ENCODE measurements around the gene SENP6.

SENP6 gene

DNA sequence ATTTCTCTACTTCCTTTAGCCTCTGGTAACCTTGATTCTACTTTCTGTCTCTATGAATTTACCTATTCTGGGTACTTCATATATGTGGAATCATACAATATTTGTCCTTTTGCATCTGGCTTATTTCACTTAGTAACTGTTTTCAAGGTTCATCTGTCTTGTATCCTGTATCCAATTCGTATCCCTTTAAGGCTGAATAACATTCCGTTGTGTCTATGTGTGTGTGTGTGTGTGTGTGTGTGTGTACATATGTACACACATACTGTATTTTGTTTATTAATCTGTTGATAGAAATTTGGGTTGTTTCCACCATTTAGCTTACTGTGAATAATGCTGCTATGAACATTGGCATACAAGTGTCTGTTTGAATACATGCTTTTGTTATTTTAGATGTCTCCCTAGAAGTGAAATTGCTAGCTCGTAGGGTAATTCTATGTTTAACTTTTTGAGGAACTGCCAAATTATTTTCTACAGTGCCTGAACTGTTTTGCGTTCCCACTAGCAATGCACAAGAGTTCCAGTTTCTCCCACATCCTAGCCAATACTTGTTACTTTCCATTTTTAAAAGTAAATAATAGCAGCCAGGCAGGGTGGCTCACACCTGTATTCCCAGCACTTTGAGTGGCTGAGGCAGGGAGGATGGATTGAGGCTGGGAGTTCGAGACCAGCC lies 17.7 kb downstream of the SENP6 start:
- H3K4me1 ChIP-seq (ENCODE audit: control insufficient read depth in 1 of 2, insufficient read depth in 1 of 2, low read depth in 1 of 2, low read length in 1 of 2): peaks cover 13 to 34% of the 10 kb centered on the region in 2 experiments
- no peaks in the 10 kb centered on the region for H3K27me3 ChIP-seq
- peak overlapping the region; percentile 57 for H3K27ac ChIP-seq
- no peak overlapping the region for H3K4me3 ChIP-seq (ENCODE audit: low read depth in 1 of 2, low read length in 1 of 2)
- H3K36me3 ChIP-seq: peaks cover 6% of the 10 kb centered on the region
- no peaks in the 10 kb centered on the region for H3K9me3 ChIP-seq
- TF ChIP-seq, protein P1, sequence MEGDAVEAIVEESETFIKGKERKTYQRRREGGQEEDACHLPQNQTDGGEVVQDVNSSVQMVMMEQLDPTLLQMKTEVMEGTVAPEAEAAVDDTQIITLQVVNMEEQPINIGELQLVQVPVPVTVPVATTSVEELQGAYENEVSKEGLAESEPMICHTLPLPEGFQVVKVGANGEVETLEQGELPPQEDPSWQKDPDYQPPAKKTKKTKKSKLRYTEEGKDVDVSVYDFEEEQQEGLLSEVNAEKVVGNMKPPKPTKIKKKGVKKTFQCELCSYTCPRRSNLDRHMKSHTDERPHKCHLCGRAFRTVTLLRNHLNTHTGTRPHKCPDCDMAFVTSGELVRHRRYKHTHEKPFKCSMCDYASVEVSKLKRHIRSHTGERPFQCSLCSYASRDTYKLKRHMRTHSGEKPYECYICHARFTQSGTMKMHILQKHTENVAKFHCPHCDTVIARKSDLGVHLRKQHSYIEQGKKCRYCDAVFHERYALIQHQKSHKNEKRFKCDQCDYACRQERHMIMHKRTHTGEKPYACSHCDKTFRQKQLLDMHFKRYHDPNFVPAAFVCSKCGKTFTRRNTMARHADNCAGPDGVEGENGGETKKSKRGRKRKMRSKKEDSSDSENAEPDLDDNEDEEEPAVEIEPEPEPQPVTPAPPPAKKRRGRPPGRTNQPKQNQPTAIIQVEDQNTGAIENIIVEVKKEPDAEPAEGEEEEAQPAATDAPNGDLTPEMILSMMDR (IDR thresholded peaks at IDR 0.05): no peak

DNA sequence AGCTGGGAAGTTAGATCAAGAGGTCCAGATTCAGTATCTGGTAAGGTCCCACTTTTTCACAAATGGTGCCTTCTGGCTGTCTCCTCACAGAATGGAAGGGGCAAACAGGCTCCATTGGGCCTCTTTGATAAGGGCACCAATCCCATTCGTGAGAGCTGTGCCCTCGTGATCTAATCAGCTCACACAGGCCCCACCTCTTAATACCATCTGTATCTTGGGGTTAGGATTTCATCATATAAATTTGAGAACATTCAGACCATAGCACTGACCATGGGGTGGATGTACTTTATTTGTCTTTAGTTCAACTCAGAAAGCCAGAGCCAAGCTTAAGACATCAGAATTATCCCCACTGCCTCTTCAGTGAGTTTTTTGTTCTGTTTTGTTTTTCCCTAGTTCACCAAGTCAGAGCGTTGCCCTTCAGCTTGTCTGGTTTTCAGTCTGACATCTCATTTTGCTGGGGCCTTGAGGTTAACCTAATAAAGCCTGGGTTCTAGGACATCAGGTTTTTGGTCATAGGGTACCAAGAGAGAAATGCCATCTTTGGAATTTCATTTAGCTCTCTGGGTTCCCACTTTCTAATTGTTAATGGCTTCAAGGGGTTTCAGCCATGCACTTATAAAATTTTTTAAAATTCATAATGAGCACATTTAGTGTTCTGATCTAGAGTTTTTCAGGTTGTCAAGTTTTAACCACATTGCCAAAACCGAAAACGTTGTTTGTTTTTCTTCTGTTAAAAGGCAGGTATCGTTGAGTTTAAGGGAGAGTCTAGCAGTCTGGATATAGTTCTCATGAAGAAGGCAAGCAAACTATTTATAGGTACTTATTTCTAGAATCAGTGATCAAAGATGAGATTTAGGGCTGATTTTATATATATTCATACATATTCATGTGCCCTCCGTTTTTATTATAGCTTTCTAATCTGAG lies 19.0 kb downstream of the SENP6 start:
- H3K27me3 ChIP-seq: no peaks in the 10 kb centered on the region
- H3K9me3 ChIP-seq: no peaks in the 10 kb centered on the region
- H3K4me1 ChIP-seq (ENCODE audit: control insufficient read depth in 1 of 2, insufficient read depth in 1 of 2, low read depth in 1 of 2, low read length in 1 of 2): peaks cover 9 to 23% of the 10 kb centered on the region in 2 experiments
- H3K4me3 ChIP-seq (ENCODE audit: low read depth in 1 of 2, low read length in 1 of 2): no peak overlapping the region
- peaks cover 14% of the 10 kb centered on the region for H3K36me3 ChIP-seq
- peak overlapping the region; percentile 51 for H3K27ac ChIP-seq
- TF ChIP-seq, protein P1 (IDR thresholded peaks at IDR 0.05): no peak

DNA sequence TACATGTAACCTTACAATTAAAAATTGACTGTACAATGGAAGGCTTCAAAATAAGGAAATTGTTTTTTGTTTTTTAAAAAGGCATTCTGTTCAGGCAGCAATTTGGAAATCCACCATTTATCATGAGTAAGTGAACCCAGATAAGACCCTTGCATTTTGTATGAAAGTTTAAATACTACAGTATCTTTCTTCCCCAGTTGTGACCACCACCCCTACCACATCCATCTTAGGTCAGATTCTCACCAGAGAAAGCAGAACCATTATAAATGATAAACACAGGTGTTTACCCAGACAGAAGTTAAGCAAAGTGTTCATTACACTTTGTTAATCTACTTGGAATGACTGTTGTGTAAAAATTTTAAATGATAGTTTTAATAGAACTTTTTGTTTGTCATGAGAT lies 20.2 kb downstream of the SENP6 start:
- peaks cover 5 to 20% of the 10 kb centered on the region in 2 experiments for H3K4me1 ChIP-seq (ENCODE audit: control insufficient read depth in 1 of 2, insufficient read depth in 1 of 2, low read depth in 1 of 2, low read length in 1 of 2)
- peak overlapping the region; percentile 9 for H3K27ac ChIP-seq
- no peak overlapping the region for H3K4me3 ChIP-seq (ENCODE audit: low read depth in 1 of 2, low read length in 1 of 2)
- H3K36me3 ChIP-seq: peaks cover 18% of the 10 kb centered on the region
- no peaks in the 10 kb centered on the region for H3K9me3 ChIP-seq
- H3K27me3 ChIP-seq: no peaks in the 10 kb centered on the region
- TF ChIP-seq, protein P1 (IDR thresholded peaks at IDR 0.05): no peak

GRCh38 chr6:75623491-75623890 lies 21.8 kb downstream of the SENP6 start:
- no peaks in the 10 kb centered on the region for H3K9me3 ChIP-seq
- TF ChIP-seq, protein P1 (IDR thresholded peaks at IDR 0.05): no peak
- no peak overlapping the region for H3K27ac ChIP-seq
- H3K4me1 ChIP-seq (ENCODE audit: control insufficient read depth in 1 of 2, insufficient read depth in 1 of 2, low read depth in 1 of 2, low read length in 1 of 2): peaks cover 5 to 19% of the 10 kb centered on the region in 2 experiments
- peaks cover 26% of the 10 kb centered on the region for H3K36me3 ChIP-seq
- no peaks in the 10 kb centered on the region for H3K27me3 ChIP-seq
- H3K4me3 ChIP-seq (ENCODE audit: low read depth in 1 of 2, low read length in 1 of 2): no peak overlapping the region

DNA sequence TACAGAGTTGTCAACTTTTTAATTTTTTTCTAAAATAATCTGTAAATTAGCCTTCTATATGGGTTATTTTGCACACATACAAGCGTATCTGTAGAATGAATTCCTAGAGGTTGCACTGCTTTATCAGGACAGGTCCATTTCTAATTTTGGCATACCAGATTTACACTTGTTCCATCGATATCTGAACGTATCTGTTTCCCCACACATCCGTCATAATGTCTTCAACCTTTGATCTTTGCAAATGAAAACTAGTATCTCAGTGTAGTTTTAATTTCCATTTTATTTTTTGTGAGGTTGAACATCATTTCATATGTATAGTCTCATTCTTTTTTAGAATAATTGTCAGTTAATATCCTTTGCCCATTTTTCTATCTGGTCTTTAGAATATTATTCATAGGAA lies 22.7 kb downstream of the SENP6 start:
- Histone ChIP-seq H3K27me3 (no peaks in the 10 kb centered on the region), H3K36me3 (peaks cover 26% of the 10 kb centered on the region), H3K4me1 (ENCODE audit: control insufficient read depth in 1 of 2, insufficient read depth in 1 of 2, low read depth in 1 of 2, low read length in 1 of 2) (peaks cover 1 to 15% of the 10 kb centered on the region in 2 experiments), H3K4me3 (ENCODE audit: low read depth in 1 of 2, low read length in 1 of 2) (no peak overlapping the region), H3K9me3 (no peaks in the 10 kb centered on the region), H3K27ac (no peak overlapping the region)
- TF ChIP-seq, protein P1 (IDR thresholded peaks at IDR 0.05): no peak

Measured in neutrophil (primary cell).